OCI-LY3 (cell line): ENCODE measurements around the gene DNMBP.

Experiments used
- CTCF ChIP-seq: fragments of 200-600, 300-600 bp; sonication (generic); IDR thresholded peaks from 2 replicates; pipeline ENCODE4 v1.5.1; 2014; ENCODE audit warnings: antibody characterized with exemption, low read length, low read depth
- EZH2phosphoT487 ChIP-seq: fragments of 200-600 bp; shearing (Covaris generic); IDR thresholded peaks from 2 replicates; pipeline ENCODE4 v1.6.1; 2018; ENCODE audit warnings: antibody characterized with exemption, mixed run types, low read depth

GRCh38 chr10:99982728-99983127, 27.0 kb downstream of the DNMBP start:
- TF ChIP-seq EZH2phosphoT487, result no peak
- TF ChIP-seq CTCF, result no peak
